AG09319 (cell line): ENCODE data around the gene LRRIQ1.

Experiments used
- DNase-seq: peaks from one replicate; pipeline ENCODE4 v3.0.0-alpha.2; 2010; ENCODE audit warnings: low read depth; ENCODE audit errors: extremely low read depth
- TF ChIP-seq, protein P1 (sequence below): IDR thresholded peaks from 2 replicates; pipeline ENCODE4 v1.5.1; 2011; ENCODE audit warnings: low read depth, mild to moderate bottlenecking, inconsistent platforms, low read length, moderate library complexity

LRRIQ1 gene

DNA sequence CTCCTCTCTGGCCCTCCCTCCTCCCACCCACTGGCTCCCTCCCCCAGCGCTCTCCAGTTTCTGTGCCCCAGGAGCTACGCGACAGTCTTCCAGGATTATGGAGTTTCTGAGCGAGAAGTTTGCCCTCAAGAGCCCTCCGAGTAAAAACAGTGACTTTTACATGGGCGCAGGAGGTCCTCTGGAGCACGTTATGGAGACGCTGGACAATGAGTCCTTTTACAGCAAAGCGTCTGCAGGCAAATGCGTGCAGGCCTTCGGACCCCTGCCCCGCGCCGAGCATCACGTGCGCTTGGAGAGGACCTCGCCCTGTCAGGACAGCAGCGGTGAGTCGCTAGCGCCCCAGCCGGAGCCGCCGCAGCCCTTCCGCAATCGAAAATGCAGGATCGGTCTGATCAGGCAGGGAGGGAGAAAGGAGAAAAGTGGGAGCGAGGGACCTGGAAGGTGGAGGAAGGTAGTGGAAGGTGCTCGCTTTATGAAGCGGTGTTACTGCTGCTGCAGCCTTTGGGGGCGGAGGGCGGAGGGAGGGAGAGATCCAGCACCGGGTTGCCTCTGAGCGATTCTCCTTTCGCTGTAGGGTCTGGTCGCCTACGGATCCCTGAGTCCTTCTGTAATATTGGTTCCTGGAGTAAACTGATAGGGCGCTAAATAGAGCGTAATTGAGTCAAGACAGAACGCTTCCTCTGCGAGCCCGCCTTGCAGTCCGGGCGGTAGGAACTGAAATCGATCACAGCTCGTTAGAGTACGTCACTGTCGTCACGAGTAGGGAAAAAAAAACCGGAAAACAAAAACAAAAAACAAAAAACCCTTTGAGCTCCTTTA is 244.2 kb downstream of the LRRIQ1 start, which contains the start of gene ALX1:
Gene ALX1 (plus strand): TSS at position 56 of the 819 bp plus-strand sequence. CDS start 42 bp downstream, at position 98.
- no peak for DNase-seq
- TF ChIP-seq, protein P1, sequence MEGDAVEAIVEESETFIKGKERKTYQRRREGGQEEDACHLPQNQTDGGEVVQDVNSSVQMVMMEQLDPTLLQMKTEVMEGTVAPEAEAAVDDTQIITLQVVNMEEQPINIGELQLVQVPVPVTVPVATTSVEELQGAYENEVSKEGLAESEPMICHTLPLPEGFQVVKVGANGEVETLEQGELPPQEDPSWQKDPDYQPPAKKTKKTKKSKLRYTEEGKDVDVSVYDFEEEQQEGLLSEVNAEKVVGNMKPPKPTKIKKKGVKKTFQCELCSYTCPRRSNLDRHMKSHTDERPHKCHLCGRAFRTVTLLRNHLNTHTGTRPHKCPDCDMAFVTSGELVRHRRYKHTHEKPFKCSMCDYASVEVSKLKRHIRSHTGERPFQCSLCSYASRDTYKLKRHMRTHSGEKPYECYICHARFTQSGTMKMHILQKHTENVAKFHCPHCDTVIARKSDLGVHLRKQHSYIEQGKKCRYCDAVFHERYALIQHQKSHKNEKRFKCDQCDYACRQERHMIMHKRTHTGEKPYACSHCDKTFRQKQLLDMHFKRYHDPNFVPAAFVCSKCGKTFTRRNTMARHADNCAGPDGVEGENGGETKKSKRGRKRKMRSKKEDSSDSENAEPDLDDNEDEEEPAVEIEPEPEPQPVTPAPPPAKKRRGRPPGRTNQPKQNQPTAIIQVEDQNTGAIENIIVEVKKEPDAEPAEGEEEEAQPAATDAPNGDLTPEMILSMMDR, result no peak

DNA sequence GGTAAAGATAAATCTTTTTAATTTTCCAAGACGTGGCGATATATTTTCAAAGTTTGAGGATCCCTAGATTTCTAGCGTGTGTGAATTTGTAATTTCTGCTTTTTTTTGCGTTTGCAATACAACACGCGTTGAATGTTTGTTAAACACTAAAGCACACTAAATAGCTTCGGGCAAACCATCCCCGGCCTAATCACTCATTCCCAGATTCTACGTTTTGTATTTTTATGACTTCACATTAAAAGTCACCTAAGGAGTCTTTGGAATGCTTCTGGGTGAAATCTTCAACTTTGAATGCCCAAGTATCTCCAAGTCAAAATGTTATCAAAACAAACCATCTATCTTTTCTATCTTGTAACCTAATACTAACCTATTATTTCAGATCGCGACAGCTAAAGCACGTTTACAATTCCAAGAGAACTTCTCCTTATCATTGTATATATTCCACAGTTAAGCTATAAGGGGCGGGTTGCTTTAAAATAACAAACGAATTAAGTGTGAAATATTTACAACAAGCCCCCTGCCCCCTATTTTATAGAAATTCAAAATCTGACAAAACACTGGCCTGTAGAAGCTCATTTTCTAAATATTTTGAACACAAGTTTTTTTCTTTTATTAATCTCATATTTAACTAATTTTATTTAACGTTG is 245.0 kb downstream of the LRRIQ1 start:
- DNase-seq, result no peak
- TF ChIP-seq, protein P1, result no peak

DNA sequence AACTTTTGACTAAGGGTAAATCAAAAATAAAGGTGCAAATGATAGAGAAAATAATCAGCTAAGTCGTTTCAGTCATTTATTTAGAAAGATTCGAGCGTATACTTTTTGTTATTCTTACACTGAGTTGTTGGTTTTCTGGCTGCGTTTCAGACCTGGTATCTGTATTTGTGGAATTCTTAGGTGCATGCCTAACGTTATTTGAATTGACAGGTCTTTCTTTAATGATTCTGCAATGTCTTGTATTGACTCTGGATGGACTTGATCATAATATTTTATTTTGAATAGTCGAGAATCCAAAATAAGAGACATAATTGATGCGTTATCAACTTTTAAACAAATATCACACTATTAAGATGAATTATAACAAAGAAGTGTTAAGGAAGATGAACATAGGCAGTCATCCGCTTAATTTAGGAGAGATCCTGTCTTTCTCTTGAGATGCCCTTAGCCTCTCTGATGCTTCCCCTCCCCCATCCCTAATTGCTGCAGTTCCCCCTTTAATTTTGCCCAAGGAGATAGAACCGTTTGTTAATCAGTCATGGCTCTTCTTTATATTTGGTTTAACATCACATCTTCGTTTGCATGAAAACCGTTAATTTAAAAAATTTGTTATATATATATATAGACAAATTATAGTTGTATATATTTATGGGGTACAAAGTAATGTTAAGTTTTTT is 245.6 kb downstream of the LRRIQ1 start:
- TF ChIP-seq, protein P1, result no peak
- no peak for DNase-seq

GRCh38 chr12:85283560-85283959 is 247.4 kb downstream of the LRRIQ1 start:
- no peak for DNase-seq
- TF ChIP-seq, protein P1, result no peak
